Panc1 (cell line): ENCODE measurements around the gene ME1. TPM values are rescaled to one million over a fixed set of nuclear protein-coding genes. Genes with fewer than 3 reads are reported as not detected.

ENCODE experiments used
- ATAC-seq: fragments of 200-7000 bp; cut with Tn5 transposase; 2 replicates; pipeline ENCODE4 v1.9.1; 2020; ENCODE audit warnings: mild to moderate bottlenecking, moderate library complexity
- BruUV-seq: library from RNA; stranded (reverse); fragments of 400-500 nt; replicated peaks from 2 replicates; lab custom pipeline; 2021; lab: Mats Ljungman, UMichigan
- CTCF ChIA-PET: fragments of 300-600 bp; sonication (Branson Sonifier 250); formaldehyde crosslinking; loops from one replicate; lab custom pipeline; 2022; ENCODE audit warnings: antibody characterized with exemption; lab: Charles Lee
- POLR2A ChIA-PET: fragments of 300-600 bp; sonication (Branson Sonifier 250); formaldehyde crosslinking; loops from one replicate; lab custom pipeline; 2022; ENCODE audit warnings: antibody characterized with exemption; lab: Charles Lee
- DNase-seq: peaks from one replicate; pipeline ENCODE4 v3.0.0-alpha.2; 2010; ENCODE audit warnings: low read depth, low spot score
- H3K27ac ChIP-seq: 2 replicates; pipeline ENCODE4 v1.5.1; 2011; ENCODE audit warnings: mild to moderate bottlenecking, low read length, inconsistent platforms
- H3K27me3 ChIP-seq: fragments of 200-500 bp; sonication (Bioruptor generic); 2 replicates; pipeline ENCODE4 v1.6.0; 2014; ENCODE audit warnings: low read length, inconsistent platforms; ENCODE audit not compliant: control insufficient read depth, insufficient read depth
- H3K36me3 ChIP-seq: fragments of 200-500 bp; sonication (Bioruptor generic); 2 replicates; pipeline ENCODE4 v1.5.1; 2014; ENCODE audit warnings: inconsistent platforms, mild to moderate bottlenecking, low read length, moderate library complexity; ENCODE audit not compliant: control insufficient read depth, insufficient read depth
- H3K4me1 ChIP-seq: 2 replicates; pipeline ENCODE4 v1.5.1; 2011; ENCODE audit warnings: inconsistent platforms, mild to moderate bottlenecking, low read length, moderate library complexity; ENCODE audit not compliant: control insufficient read depth, insufficient read depth
- H3K4me3 ChIP-seq, 2 experiments: 2 replicates each; pipeline ENCODE4 v1.5.1; 2011 to 2012; ENCODE audit warnings: low read depth in 2 of 2, low read length in 2 of 2, mild to moderate bottlenecking in 2 of 2, inconsistent platforms in 1 of 2, moderate library complexity in 1 of 2
- H3K9me3 ChIP-seq: fragments of 200-500 bp; sonication (Bioruptor generic); 2 replicates; pipeline ENCODE4 v1.5.1; 2014; ENCODE audit warnings: low read depth, mild to moderate bottlenecking, inconsistent platforms, low read length, moderate library complexity; ENCODE audit not compliant: control insufficient read depth, insufficient read depth
- POLR2AphosphoS5 ChIP-seq: IDR thresholded peaks from 2 replicates; pipeline ENCODE4 v1.6.1; 2012; ENCODE audit warnings: mild to moderate bottlenecking, low read depth, low read length, moderate library complexity
- SIN3A ChIP-seq: IDR thresholded peaks from 2 replicates; pipeline ENCODE4 v1.6.1; 2012; ENCODE audit warnings: low read depth, mild to moderate bottlenecking, low read length, moderate library complexity, borderline replicate concordance; ENCODE audit not compliant: insufficient read depth
- TCF7L2 ChIP-seq: IDR thresholded peaks from 2 replicates; pipeline ENCODE4 v1.6.1; 2011; ENCODE audit warnings: mild to moderate bottlenecking, low read depth, low read length, inconsistent platforms
- in situ Hi-C: cut with HindIII; loops from 2 replicates; pipeline ENCODE4 v1.10.0; 2016; ENCODE audit warnings: low sequenced_read_pairs, low pct_unique_long_range_greater_than_20kb
- intact Hi-C: fragments of 100-400 bp; cut with micrococcal nuclease; formaldehyde crosslinking; loops from one replicate; pipeline ENCODE4 v1.10.0; 2022; ENCODE audit not compliant: unreplicated experiment
- total RNA-seq: library from RNA; stranded (reverse); gene quantifications from one replicate; pipeline ENCODE4 v1.2.1, GENCODE V29; 2021; ENCODE audit not compliant: unreplicated experiment
- TF ChIP-seq, protein P1 (sequence below), 2 experiments: IDR thresholded peaks; 2 replicates each; pipeline ENCODE4 v1.6.1; 2011 to 2012; ENCODE audit warnings: low read depth in 2 of 2, control low read depth in 1 of 2, low read length in 1 of 2, mild to moderate bottlenecking in 1 of 2, moderate library complexity in 1 of 2; ENCODE audit not compliant: insufficient read depth in 1 of 2
- TF ChIP-seq, protein P2 (sequence below): fragments of 450-650 bp; IDR thresholded peaks from 2 replicates; pipeline ENCODE4 v1.5.1; 2017; ENCODE audit warnings: mild to moderate bottlenecking

ME1 gene
- total RNA-seq, 1 experiment from 2014 or later: 19.7 TPM

DNA sequence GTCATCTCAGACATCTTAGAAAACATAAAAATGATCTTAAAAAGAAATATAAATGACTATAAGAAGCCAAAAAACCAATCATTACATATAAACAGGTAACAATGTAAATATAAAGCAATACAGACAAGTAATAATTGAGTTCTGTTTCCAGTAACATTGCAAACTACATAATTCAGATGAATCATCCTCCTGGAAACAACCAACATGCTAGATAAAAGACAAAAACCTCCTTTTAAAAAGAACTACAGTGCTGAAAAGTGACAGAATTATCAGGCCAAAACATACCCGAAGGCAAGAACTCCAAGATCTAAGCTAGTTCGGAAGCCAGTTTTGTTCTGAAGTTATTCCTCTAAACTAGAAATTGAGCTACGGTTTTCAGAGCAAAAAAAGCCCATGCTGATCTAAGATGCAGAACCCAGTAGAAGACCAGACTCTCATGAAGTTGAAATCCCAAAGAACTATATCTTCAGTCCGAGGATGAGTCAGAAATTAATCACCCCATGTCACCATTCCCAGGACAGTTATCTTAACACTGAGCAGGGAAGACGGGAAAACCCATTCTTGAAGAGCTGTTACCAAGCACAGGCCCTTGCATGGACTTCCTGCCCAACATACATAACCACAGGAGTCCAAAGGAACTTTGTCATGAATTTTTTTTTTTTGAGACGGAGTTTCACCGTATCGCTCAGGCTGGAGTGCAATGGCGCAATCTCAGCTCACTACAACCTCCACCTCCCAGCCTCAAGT, 247.6 kb downstream of the ME1 start:
- H3K27ac ChIP-seq: no peak overlapping the region
- intact Hi-C loops: no loop called here
- no TSS peak for BruUV-seq
- DNase-seq (no peak), ATAC-seq (no peak)
- H3K27me3 ChIP-seq: no peaks in the 10 kb centered on the region
- H3K4me1 ChIP-seq: no peaks in the 10 kb centered on the region
- ChIA-PET POLR2A (interaction anchor here (1.2 kb wide), 1 partner anchor 53 kb away, joined by 3 read pairs; no protein-coding TSS in a partner anchor), CTCF (no interaction called here)
- H3K4me3 ChIP-seq: no peak overlapping the region
- no peak for TF ChIP-seq SIN3A
- TF ChIP-seq, protein P1, sequence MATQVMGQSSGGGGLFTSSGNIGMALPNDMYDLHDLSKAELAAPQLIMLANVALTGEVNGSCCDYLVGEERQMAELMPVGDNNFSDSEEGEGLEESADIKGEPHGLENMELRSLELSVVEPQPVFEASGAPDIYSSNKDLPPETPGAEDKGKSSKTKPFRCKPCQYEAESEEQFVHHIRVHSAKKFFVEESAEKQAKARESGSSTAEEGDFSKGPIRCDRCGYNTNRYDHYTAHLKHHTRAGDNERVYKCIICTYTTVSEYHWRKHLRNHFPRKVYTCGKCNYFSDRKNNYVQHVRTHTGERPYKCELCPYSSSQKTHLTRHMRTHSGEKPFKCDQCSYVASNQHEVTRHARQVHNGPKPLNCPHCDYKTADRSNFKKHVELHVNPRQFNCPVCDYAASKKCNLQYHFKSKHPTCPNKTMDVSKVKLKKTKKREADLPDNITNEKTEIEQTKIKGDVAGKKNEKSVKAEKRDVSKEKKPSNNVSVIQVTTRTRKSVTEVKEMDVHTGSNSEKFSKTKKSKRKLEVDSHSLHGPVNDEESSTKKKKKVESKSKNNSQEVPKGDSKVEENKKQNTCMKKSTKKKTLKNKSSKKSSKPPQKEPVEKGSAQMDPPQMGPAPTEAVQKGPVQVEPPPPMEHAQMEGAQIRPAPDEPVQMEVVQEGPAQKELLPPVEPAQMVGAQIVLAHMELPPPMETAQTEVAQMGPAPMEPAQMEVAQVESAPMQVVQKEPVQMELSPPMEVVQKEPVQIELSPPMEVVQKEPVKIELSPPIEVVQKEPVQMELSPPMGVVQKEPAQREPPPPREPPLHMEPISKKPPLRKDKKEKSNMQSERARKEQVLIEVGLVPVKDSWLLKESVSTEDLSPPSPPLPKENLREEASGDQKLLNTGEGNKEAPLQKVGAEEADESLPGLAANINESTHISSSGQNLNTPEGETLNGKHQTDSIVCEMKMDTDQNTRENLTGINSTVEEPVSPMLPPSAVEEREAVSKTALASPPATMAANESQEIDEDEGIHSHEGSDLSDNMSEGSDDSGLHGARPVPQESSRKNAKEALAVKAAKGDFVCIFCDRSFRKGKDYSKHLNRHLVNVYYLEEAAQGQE (IDR thresholded peaks at IDR 0.05; ENCODE audit: insufficient read depth in 1 of 2, low read depth in 2 of 2, low read length in 1 of 2): no peak
- no peak for TF ChIP-seq TCF7L2
- TF ChIP-seq, protein P2, sequence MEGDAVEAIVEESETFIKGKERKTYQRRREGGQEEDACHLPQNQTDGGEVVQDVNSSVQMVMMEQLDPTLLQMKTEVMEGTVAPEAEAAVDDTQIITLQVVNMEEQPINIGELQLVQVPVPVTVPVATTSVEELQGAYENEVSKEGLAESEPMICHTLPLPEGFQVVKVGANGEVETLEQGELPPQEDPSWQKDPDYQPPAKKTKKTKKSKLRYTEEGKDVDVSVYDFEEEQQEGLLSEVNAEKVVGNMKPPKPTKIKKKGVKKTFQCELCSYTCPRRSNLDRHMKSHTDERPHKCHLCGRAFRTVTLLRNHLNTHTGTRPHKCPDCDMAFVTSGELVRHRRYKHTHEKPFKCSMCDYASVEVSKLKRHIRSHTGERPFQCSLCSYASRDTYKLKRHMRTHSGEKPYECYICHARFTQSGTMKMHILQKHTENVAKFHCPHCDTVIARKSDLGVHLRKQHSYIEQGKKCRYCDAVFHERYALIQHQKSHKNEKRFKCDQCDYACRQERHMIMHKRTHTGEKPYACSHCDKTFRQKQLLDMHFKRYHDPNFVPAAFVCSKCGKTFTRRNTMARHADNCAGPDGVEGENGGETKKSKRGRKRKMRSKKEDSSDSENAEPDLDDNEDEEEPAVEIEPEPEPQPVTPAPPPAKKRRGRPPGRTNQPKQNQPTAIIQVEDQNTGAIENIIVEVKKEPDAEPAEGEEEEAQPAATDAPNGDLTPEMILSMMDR: no peak
- peaks cover 36% of the 10 kb centered on the region for H3K36me3 ChIP-seq
- in situ Hi-C loops: no loop called here
- no peaks in the 10 kb centered on the region for H3K9me3 ChIP-seq

DNA sequence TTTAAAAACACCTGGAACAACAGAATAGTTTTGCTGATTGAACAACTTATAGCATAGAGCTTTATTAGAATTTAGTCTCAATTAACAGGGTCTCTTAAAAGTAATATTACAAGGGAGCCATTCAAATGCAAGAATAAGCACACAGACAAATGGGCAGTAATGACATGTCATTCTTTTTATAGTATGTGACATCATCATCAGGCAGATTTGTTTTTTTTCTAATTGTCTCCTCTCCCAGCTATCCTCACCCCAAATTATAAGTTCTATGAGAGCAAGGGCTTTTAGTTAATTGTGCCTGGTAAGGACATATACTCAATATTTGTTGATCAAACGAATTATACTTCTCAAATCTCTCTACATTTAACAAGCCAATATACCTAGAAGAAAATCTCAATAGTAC, 248.7 kb downstream of the ME1 start:
- H3K27me3 ChIP-seq: no peaks in the 10 kb centered on the region
- peaks cover 28% of the 10 kb centered on the region for H3K36me3 ChIP-seq
- ChIA-PET POLR2A (no interaction called here), CTCF (no interaction called here)
- H3K9me3 ChIP-seq: no peaks in the 10 kb centered on the region
- H3K4me1 ChIP-seq: no peaks in the 10 kb centered on the region
- TF ChIP-seq, protein P1 (IDR thresholded peaks at IDR 0.05; ENCODE audit: insufficient read depth in 1 of 2, low read depth in 2 of 2, low read length in 1 of 2): no peak
- TF ChIP-seq SIN3A: no peak
- TF ChIP-seq POLR2AphosphoS5: no peak
- TF ChIP-seq TCF7L2: no peak
- TF ChIP-seq, protein P2: no peak
- no TSS peak for BruUV-seq
- H3K27ac ChIP-seq: no peak overlapping the region
- no peak for DNase-seq
- no peak for ATAC-seq
- H3K4me3 ChIP-seq: no peak overlapping the region
- in situ Hi-C loops (no loop called here), intact Hi-C loops (no loop called here)
